HG03558 (cell line): ENCODE results near the gene RASIP1.
"Not testable (repeated sequence)": the region's sequence is repeated elsewhere in the genome, so short reads cannot be mapped to it uniquely, and the experiment has no call there.

Experiments
- ATAC-seq: cut with Tn5 transposase; IDR thresholded peaks from one replicate; pipeline ENCODE4 v1.9.1; 2021; ENCODE audit warnings: moderate number of reproducible peaks; ENCODE audit not compliant: unreplicated experiment; ENCODE audit errors: extremely low read depth

The RASIP1 gene

DNA sequence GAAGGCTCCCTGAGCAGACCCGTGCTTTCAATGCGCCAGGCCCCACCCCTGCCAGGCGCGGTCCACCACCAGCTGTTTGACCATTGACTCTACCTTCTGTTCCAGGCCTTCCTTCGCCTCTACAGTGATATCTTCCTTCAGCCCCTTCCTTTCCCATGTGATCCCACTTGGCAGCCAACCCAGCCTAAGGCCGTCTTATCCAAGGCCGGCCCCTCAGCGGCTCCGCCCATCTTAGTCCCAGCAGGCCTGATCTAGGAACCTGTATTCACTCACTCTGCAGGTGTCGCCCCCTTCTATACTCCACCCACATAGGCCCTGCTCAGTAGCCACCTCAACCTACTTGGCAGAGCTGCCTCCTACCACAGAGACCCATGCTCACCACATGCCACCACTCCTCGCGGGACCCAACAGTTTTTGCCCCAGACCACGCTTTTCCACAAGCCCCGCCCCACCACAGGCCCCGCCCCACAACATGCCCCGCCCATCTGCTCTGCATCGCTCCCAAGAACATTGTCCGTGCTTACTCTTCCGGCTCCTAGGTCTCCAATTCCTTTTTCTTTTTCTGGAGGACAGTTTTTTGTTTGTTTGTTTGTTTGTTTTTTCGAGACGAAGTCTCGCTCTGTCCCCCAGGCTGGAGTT lies 2.9 kb downstream of the RASIP1 start:
- ATAC-seq, result no peak

GRCh38 chr19:48735031-48735615 lies 5.3 kb downstream of the RASIP1 start:
- ATAC-seq, result no peak

DNA sequence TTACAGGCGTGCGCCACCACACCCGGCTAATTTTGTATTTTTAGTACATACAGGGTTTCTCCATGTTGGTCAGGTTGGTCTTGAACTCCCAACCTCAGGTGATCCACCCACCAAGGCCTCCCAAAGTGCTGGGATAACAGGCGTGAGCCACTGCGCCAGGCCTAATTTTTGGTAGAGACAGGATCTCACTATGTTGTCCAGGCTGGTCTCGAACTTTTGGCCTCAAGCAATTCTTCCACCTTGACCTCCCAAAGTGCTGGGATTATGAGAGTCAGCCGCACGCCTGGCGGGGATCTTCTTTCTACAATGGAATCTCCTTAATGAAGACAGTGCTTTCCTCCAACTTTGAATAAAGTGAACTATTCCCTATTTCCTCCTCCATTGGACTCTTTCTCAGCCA lies 5.8 kb downstream of the RASIP1 start:
- ATAC-seq, result no peak

GRCh38 chr19:48731452-48731851 lies 9.0 kb downstream of the RASIP1 start:
- no peak for ATAC-seq

- no peak for ATAC-seq
Observed at GRCh38 chr19:48728911-48729664, 11.3 kb downstream of the RASIP1 start.

GRCh38 chr19:48726556-48726955 lies 13.9 kb downstream of the RASIP1 start:
- no peak for ATAC-seq

DNA sequence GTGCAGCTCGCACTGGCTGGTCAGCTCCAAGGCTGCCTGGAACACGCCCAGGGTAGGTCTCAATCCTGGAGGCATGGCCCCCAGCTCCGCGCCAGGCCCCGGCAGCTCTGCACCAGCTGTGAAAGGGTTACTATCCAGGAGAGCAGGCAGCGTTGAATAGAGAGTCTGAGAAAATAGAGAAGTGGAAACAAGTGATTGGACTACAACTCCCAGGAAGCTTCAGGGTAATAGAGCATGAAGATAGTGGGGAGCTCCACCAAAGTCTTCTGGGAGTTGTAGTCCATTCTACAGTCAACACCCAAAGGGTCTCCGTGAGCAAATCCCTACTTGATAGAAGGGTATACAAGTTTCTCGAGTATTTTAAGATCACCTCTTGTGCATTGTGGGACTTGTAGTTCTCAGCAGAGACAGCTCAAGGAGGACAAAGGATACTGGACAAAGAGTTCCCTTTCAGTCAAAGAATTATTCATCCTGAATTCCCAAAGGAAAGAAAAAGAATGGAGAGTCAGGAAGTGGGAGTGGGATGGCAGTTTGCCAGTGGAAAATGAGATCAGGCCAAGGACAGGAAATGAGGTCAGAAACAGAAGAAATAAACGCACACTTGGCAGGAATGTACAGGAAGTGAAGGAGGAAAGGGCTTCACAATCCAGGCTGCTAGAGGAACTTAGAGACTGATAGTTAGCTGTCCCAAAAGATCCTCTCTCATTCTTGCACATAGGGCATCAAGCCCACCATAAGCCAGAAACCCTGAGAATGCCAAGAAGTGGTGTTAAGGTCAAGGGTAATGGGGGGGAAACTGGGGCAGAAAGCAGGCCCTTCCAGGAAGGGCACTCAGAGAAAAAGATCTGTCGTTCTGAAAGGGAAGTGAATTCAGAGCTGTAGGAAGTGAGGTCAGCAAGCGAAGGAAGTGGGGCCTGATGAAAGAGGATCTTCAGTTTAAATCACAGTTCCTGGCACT lies 15.3 kb downstream of the RASIP1 start:
- ATAC-seq, result no peak

DNA sequence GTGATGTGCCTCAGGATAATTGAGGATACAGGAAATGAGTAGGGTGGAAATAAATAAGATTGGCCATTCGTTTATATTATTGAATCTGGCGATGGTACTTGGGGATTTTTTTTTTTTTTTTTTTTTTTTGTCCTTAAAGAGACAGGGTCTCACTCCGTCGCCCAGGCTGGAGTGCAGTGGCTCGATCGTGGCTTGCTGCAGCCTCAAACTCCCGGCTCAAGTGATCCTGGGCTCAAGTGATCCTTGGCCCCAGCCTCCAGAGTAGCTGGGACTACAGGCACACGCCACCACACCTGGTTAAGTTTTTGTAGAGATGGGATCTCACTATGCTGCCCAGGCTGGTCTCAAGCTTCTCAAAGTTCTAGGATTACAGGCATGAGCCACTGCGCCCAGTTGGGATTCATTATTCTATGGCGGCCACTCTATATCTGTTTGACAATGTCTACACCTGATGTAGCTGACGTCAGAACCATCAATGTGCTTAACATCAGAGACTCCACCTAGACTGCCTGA lies 18.2 kb downstream of the RASIP1 start:
- no peak for ATAC-seq

DNA sequence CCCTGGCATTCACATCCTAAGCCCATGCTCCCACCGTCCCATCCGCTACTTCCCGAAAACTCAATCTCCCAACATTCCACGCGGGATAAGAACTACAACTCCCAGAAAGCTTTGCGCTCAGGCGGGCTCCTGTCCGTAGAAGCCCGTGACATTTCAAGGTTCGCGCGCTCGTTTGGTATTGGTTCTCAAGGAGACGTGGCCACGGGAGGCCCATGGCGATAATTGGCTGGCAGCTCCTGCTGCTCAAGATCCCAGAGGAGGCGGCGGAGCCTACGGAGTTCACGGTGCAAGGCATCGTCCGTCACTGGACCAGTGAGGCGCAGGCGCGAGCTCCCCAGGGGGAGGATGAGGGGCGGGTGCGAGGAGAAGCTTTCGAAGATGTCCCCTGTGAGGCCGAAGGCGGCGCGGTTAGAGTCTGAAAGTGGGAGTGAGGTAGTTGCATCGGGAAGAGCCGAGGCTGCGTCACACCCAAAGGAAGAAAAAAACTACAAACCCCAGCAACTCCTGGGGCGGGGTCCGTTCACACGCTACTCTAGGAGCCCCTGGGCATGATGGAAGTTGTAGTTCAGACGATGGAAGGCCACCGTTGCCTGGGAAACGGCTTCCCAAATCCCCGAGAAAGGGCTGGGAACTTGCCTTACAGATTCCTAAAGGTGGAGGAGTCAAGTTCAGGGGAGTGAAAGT lies 19.7 kb downstream of the RASIP1 start:
- peak; percentile 49 for ATAC-seq

- ATAC-seq, result no peak
Observed at GRCh38 chr19:48720251-48720612, 20.2 kb downstream of the RASIP1 start.

DNA sequence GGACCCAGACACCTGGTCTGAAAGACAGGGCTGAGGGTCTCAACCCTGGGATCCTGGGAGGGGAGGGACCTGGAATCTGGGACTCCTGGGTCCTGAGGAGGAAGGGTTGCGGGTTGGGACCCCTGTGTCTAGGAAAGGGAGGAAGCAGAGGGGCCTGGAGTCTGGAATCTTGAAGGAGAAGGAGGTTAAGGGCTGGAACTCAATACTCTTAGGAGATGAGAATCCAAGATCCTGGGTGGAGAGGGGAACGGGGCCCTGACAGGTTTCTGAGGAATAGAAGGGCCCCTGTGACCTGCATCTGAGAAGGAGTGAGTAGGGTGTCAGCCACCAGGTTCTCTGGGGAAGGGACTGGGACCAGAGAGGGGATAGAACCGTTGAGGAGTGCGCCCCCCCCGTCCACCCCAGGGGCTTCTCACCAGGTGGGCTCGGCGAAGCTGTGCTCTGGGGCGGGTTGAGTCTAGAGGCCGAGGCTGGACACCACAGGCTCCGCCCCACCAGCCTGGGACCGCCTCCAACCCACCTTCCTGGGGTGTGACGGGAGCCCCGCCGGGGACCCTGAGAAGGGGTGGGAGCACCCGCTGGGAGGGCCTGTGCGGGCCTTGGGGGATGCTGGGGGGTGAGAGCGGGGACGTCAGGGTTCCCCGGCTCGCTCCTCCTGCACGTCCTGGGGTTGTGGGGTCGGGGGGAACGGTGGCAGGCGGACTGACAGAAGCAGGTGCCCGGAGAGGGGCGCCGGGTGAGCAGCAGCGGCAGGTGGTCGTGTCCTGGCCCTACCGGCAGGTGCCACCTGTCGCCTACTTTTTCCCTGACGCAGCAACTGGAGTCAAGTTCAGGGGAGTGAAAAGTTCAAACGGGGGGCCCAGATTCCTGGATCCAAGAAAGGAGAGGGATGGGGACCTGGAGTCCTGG lies 20.9 kb downstream of the RASIP1 start, which contains the start of gene MAMSTR:
Gene MAMSTR, minus strand, starts transcription at position 463 of the 909 bp plus-strand sequence. CDS start 694 bp downstream, outside the sequence.
- ATAC-seq, result no peak

GRCh38 chr19:48718711-48719231 lies 21.6 kb downstream of the RASIP1 start:
- no peak for ATAC-seq

DNA sequence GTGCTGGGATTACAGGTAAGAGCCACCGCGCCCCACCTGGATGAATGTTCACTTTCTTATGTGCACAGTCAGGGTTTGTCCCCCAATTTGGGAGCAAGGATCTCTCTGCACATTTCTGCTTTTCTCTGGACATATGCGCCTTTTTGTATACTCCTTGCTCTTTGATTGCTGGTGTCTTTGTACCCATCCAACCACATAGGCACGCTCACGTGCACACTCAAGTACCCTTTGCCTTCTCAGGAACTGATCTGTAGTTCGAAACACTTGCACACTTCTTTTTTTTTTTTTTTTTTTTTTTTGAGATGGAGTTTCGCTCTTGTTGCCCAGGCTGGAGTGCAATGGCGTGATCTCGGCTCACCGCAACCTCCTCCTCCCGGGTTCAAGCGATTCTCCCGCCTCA lies 22.3 kb downstream of the RASIP1 start:
- ATAC-seq, result not testable (repeated sequence)

- no peak for ATAC-seq
Observed at GRCh38 chr19:48716562-48717291, 23.7 kb downstream of the RASIP1 start.

DNA sequence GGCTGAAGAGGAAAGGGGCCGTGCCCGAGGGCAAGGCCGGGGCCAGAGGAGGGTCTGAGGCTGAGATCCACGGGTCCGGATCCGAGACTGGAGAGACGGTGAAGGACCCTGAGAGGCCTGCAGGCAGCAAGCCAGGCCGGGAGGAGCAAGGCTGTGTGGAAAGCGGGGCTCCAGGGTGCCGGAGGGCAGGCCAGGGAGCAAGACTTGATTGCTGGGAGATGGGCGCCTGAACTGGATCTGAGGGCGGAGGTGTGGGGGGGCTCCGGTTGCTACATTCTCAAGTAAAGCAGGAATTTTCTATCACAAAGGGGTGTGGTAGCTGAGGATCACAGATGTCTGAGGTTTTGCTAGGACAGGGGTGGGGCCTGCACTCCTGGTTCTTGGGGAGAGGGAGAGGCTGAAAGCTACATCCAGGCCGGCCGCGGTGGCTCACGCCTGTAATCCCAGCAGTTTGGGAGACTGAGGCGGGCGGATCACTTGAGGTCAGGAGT lies 24.7 kb downstream of the RASIP1 start:
- no peak for ATAC-seq

- no peak for ATAC-seq
Observed at GRCh38 chr19:48714759-48715675, 25.4 kb downstream of the RASIP1 start.
